K562 (cell line): ENCODE results near the gene NEMP2. TPM values are rescaled to one million over a fixed set of nuclear protein-coding genes. Genes with fewer than 3 reads are reported as not detected.
A peak's percentile ranks its signal among the peaks of the same experiment; 100 is the strongest.

Experiments
- BCOR ChIP-seq: fragments of 450-650 bp; IDR thresholded peaks from 2 replicates; pipeline ENCODE4 v1.6.1; 2016
- CBX5 ChIP-seq: IDR thresholded peaks from 2 replicates; pipeline ENCODE4 v1.6.1; 2014; ENCODE audit warnings: low read depth, borderline replicate concordance
- HNRNPL ChIP-seq: fragments of 200-400 bp; formaldehyde crosslinking; IDR thresholded peaks from 2 replicates; pipeline ENCODE4 v1.6.1; 2017; ENCODE audit warnings: low read depth, mild to moderate bottlenecking, low read length
- MYNN ChIP-seq, 2 experiments: sonication (generic); formaldehyde crosslinking in 1 of 2; IDR thresholded peaks; 2 replicates each; pipeline versions ENCODE4 v1.5.0 to v1.6.1; 2016 to 2020; ENCODE audit warnings: antibody characterized with exemption in 1 of 2, missing genetic modification reagents in 1 of 2
- POLR2A ChIP-seq: fragments of 450-650 bp; conservative IDR thresholded peaks from 2 replicates; pipeline ENCODE4 v1.6.1; 2016
- PTBP1 ChIP-seq: fragments of 200-400 bp; formaldehyde crosslinking; IDR thresholded peaks from 2 replicates; pipeline ENCODE4 v1.6.1; 2017; ENCODE audit warnings: low read depth, low read length
- SIN3A ChIP-seq, 2 experiments: fragments of 150-350 bp in 1 of 2; IDR thresholded peaks; 2 replicates each; pipeline ENCODE4 v1.6.1; 2011 to 2016; ENCODE audit warnings: borderline replicate concordance in 2 of 2, low read depth in 2 of 2, low read length in 2 of 2, mild to moderate bottlenecking in 2 of 2, moderate library complexity in 2 of 2; ENCODE audit not compliant: control insufficient read depth in 1 of 2
- SPI1 ChIP-seq: IDR thresholded peaks from 2 replicates; pipeline ENCODE4 v1.6.1; 2011; ENCODE audit warnings: low read depth, low read length, control low read depth, borderline replicate concordance
- SRSF9 ChIP-seq: fragments of 200-400 bp; formaldehyde crosslinking; IDR thresholded peaks from 2 replicates; pipeline ENCODE4 v1.6.1; 2017; ENCODE audit warnings: low read depth, low read length, borderline replicate concordance
- ZBTB1 ChIP-seq: sonication (generic); formaldehyde crosslinking; IDR thresholded peaks from 2 replicates; pipeline ENCODE4 v1.8.1; 2023; ENCODE audit warnings: missing genetic modification reagents, low read depth, mild to moderate bottlenecking, borderline replicate concordance
- polyA plus RNA-seq, 8 experiments: library from polyadenylated mRNA; depleted of rRNA in 4 of 8; stranded (reverse) in 5 of 8; unstranded in 3 of 8; fragments of >200 nt; fragmentation: Nextera tagmentation in 2 of 8; fragmentation: Illumina TruSeq in 1 of 8; extraction: Ambion mirVana in 2 of 8; extraction: Trizol in 1 of 8; gene quantifications; 2 replicates each; pipeline versions ENCODE4 v1.2.1 to v1.2.3, GENCODE V29; 2011 to 2014; ENCODE audit warnings: inconsistent platforms in 1 of 8, missing spikeins in 1 of 8
- total RNA-seq, 7 experiments: library from RNA; depleted of rRNA in 6 of 7; stranded (reverse); fragments of >200 nt in 6 of 7; fragmentation: Illumina TruSeq in 2 of 7; extraction: Trizol in 2 of 7; gene quantifications; 2 replicates each; pipeline versions ENCODE4 v1.2.1 to v1.2.3, GENCODE V29; 2011 to 2021; ENCODE audit warnings: low replicate concordance in 1 of 7
- TF ChIP-seq, protein P1 (sequence below): fragments of 450-650 bp; IDR thresholded peaks from 2 replicates; pipeline ENCODE4 v1.6.1; 2016; ENCODE audit warnings: low read depth
- TF ChIP-seq, protein P2 (sequence below), 2 experiments: fragments of 450-650 bp in 1 of 2; IDR thresholded peaks; 2 replicates each; pipeline ENCODE4 v1.6.1; 2011 to 2017; ENCODE audit warnings: low read depth in 2 of 2, antibody characterized with exemption in 1 of 2, borderline replicate concordance in 1 of 2, low read length in 1 of 2, mild to moderate bottlenecking in 1 of 2, mixed read lengths in 1 of 2; ENCODE audit not compliant: control insufficient read depth in 1 of 2
- TF ChIP-seq, protein P3 (sequence below): fragments of 200-800 bp; sonication (Bioruptor generic); IDR thresholded peaks from 2 replicates; pipeline ENCODE4 v1.6.1; 2017; ENCODE audit warnings: missing genetic modification characterization, missing compliant biosample characterization

The NEMP2 gene
- total and polyA plus RNA-seq, 9 of the 15 experiments (the other 6 are each of a cell fraction or from before 2014, with no cell fraction given), result 0.32 to 3.0 (median 1.7) TPM

- TF ChIP-seq, protein P1, sequence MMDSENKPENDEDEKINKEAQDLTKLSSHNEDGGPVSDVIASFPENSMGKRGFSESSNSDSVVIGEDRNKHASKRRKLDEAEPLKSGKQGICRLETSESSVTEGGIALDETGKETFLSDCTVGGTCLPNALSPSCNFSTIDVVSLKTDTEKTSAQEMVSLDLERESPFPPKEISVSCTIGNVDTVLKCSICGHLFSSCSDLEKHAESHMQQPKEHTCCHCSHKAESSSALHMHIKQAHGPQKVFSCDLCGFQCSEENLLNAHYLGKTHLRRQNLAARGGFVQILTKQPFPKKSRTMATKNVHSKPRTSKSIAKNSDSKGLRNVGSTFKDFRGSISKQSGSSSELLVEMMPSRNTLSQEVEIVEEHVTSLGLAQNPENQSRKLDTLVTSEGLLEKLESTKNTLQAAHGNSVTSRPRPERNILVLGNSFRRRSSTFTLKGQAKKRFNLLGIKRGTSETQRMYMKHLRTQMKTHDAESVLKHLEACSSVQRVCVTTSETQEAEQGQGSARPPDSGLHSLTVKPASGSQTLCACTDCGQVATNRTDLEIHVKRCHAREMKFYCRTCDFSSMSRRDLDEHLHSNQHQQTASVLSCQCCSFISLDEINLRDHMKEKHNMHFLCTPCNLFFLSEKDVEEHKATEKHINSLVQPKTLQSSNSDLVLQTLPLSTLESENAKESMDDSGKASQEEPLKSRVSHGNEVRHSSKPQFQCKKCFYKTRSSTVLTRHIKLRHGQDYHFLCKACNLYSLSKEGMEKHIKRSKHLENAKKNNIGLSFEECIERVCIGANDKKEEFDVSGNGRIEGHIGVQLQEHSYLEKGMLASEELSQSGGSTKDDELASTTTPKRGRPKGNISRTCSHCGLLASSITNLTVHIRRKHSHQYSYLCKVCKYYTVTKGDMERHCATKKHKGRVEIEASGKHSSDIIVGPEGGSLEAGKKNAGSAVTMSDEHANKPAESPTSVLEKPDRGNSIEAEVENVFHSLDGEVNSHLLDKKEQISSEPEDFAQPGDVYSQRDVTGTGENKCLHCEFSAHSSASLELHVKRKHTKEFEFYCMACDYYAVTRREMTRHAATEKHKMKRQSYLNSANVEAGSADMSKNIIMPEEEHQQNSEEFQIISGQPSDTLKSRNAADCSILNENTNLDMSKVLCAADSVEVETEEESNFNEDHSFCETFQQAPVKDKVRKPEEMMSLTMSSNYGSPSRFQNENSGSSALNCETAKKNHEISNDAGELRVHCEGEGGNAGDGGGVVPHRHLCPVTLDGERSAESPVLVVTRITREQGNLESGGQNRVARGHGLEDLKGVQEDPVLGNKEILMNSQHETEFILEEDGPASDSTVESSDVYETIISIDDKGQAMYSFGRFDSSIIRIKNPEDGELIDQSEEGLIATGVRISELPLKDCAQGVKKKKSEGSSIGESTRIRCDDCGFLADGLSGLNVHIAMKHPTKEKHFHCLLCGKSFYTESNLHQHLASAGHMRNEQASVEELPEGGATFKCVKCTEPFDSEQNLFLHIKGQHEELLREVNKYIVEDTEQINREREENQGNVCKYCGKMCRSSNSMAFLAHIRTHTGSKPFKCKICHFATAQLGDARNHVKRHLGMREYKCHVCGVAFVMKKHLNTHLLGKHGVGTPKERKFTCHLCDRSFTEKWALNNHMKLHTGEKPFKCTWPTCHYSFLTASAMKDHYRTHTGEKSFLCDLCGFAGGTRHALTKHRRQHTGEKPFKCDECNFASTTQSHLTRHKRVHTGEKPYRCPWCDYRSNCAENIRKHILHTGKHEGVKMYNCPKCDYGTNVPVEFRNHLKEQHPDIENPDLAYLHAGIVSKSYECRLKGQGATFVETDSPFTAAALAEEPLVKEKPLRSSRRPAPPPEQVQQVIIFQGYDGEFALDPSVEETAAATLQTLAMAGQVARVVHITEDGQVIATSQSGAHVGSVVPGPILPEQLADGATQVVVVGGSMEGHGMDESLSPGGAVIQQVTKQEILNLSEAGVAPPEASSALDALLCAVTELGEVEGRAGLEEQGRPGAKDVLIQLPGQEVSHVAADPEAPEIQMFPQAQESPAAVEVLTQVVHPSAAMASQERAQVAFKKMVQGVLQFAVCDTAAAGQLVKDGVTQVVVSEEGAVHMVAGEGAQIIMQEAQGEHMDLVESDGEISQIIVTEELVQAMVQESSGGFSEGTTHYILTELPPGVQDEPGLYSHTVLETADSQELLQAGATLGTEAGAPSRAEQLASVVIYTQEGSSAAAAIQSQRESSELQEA, result peak; percentile 80
- TF ChIP-seq, protein P2, sequence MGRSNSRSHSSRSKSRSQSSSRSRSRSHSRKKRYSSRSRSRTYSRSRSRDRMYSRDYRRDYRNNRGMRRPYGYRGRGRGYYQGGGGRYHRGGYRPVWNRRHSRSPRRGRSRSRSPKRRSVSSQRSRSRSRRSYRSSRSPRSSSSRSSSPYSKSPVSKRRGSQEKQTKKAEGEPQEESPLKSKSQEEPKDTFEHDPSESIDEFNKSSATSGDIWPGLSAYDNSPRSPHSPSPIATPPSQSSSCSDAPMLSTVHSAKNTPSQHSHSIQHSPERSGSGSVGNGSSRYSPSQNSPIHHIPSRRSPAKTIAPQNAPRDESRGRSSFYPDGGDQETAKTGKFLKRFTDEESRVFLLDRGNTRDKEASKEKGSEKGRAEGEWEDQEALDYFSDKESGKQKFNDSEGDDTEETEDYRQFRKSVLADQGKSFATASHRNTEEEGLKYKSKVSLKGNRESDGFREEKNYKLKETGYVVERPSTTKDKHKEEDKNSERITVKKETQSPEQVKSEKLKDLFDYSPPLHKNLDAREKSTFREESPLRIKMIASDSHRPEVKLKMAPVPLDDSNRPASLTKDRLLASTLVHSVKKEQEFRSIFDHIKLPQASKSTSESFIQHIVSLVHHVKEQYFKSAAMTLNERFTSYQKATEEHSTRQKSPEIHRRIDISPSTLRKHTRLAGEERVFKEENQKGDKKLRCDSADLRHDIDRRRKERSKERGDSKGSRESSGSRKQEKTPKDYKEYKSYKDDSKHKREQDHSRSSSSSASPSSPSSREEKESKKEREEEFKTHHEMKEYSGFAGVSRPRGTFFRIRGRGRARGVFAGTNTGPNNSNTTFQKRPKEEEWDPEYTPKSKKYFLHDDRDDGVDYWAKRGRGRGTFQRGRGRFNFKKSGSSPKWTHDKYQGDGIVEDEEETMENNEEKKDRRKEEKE (IDR thresholded peaks at IDR 0.05; ENCODE audit: borderline replicate concordance in 1 of 2, control insufficient read depth in 1 of 2, low read depth in 2 of 2, low read length in 1 of 2), result 0 out of 4 replicates have a peak, but pooled peaks of 1 of the 2 experiments have one; percentile 48
- no peak; the same call in 1 of the 2 replicates for TF ChIP-seq BCOR
- peak; percentile 90 for TF ChIP-seq ZBTB1 (CRISPR knock-in tag)
- no peak for TF ChIP-seq SRSF9
- TF ChIP-seq HNRNPL, result peak; percentile 85
- peak; percentile 94 for TF ChIP-seq PTBP1
- TF ChIP-seq SIN3A (IDR thresholded peaks at IDR 0.05; ENCODE audit: borderline replicate concordance in 2 of 2, control insufficient read depth in 1 of 2, low read depth in 2 of 2, low read length in 2 of 2), result peak in 1 of 2 experiments; percentile 48; a peak in 1 of 4 replicates
- TF ChIP-seq MYNN (IDR thresholded peaks at IDR 0.05), result no peak; the same call in 1 of the 2 replicates
- no peak for TF ChIP-seq MYNN (CRISPR knock-in tag; IDR thresholded peaks at IDR 0.05)
- TF ChIP-seq POLR2A, result peak; percentile 78
- TF ChIP-seq SPI1, result peak; percentile 70
- peak; percentile 48; the same call in 1 of the 2 replicates for TF ChIP-seq CBX5
- TF ChIP-seq, protein P3, sequence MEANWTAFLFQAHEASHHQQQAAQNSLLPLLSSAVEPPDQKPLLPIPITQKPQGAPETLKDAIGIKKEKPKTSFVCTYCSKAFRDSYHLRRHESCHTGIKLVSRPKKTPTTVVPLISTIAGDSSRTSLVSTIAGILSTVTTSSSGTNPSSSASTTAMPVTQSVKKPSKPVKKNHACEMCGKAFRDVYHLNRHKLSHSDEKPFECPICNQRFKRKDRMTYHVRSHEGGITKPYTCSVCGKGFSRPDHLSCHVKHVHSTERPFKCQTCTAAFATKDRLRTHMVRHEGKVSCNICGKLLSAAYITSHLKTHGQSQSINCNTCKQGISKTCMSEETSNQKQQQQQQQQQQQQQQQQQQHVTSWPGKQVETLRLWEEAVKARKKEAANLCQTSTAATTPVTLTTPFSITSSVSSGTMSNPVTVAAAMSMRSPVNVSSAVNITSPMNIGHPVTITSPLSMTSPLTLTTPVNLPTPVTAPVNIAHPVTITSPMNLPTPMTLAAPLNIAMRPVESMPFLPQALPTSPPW, result peak; percentile 84
Measured at GRCh38 chr2:190534310-190535120, at the start of gene NEMP2 (continued).
